NT2/D1 (cell line): ENCODE results near the gene DMGDH.
"Not testable (repeated sequence)": the region's sequence is repeated elsewhere in the genome, so short reads cannot be mapped to it uniquely, and the experiment has no call there.

Source experiments
- SUZ12 ChIP-seq: IDR thresholded peaks from 2 replicates; pipeline ENCODE4 v1.6.1; 2011; ENCODE audit not compliant: insufficient read length, insufficient read depth; ENCODE audit errors: extremely low read depth
- YY1 ChIP-seq: IDR thresholded peaks from 2 replicates; pipeline ENCODE4 v1.6.1; 2011; ENCODE audit not compliant: insufficient read length, insufficient read depth
- ZNF274 ChIP-seq: IDR thresholded peaks from 2 replicates; pipeline ENCODE4 v1.6.1; 2011; ENCODE audit warnings: mild to moderate bottlenecking, low read depth, low read length

DNA sequence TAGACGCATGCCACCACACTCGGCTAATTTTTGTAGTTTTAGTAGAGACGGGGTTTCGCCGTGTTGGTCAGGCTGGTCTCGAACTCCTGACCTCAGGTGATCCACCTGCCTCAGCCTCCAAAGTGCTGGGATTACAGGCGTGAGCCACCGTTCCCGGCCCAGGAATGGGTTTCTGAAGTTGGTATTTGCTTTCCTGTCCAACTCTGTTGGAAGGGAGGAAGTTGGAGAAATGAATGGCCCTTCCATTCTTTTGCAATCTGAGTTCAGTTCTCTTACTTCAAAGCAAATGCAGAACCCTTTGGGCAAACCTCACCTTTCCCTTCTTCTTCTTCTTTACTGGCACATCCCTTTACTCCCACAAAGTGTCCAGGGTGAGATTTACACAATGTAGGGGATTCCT is 86.3 kb downstream of the DMGDH start:
- TF ChIP-seq ZNF274, YY1, SUZ12: not testable (repeated sequence)
